SU-DHL-6 (cell line): ENCODE results near the gene PLXDC1.

ENCODE experiments used
- H2AFZ ChIP-seq: fragments of 200-600 bp; sonication (generic); 2 replicates; pipeline ENCODE4 v1.6.1; 2014; ENCODE audit warnings: low read depth, mild to moderate bottlenecking, moderate library complexity, mixed read lengths, antibody characterized with exemption, low read length; ENCODE audit not compliant: severe bottlenecking
- H3F3A ChIP-seq: fragments of 200-600 bp; shearing (Covaris generic); 2 replicates; pipeline ENCODE4 v1.6.0; 2016; ENCODE audit warnings: antibody characterized with exemption, mild to moderate bottlenecking; ENCODE audit not compliant: insufficient read depth
- H3K27ac ChIP-seq: fragments of 200-600 bp; sonication (generic); 2 replicates; pipeline ENCODE4 v1.5.1; 2016; ENCODE audit warnings: low read depth, mild to moderate bottlenecking, low read length, moderate library complexity, mixed read lengths
- H3K27me3 ChIP-seq: fragments of 200-600 bp; sonication (generic), shearing (Covaris generic); 2 replicates; pipeline ENCODE4 v1.6.0; 2014; ENCODE audit warnings: mild to moderate bottlenecking, low read length
- H3K36me3 ChIP-seq: fragments of 200-600 bp; sonication (generic); 2 replicates; pipeline ENCODE4 v1.6.1; 2014; ENCODE audit warnings: mild to moderate bottlenecking, low read length, mixed read lengths
- H3K4me2 ChIP-seq: fragments of 300-600, 200-600 bp; shearing (Covaris generic), sonication (generic); 2 replicates; pipeline ENCODE4 v1.6.0; 2014; ENCODE audit warnings: low read length, low read depth, mild to moderate bottlenecking; ENCODE audit not compliant: poor library complexity, severe bottlenecking
- H3K4me3 ChIP-seq: fragments of 200-600 bp; sonication (generic); 2 replicates; pipeline ENCODE4 v1.5.1; 2014; ENCODE audit warnings: antibody characterized with exemption, low read length, mild to moderate bottlenecking, mixed read lengths; ENCODE audit not compliant: insufficient read depth, poor library complexity, severe bottlenecking
- H3K79me2 ChIP-seq: fragments of 200-600 bp; sonication (generic); 2 replicates; pipeline ENCODE4 v1.6.1; 2014; ENCODE audit warnings: mild to moderate bottlenecking, low read length, moderate library complexity; ENCODE audit not compliant: insufficient read depth
- H3K9ac ChIP-seq: fragments of 200-600 bp; sonication (generic); 2 replicates; pipeline ENCODE4 v1.7.0; 2014; ENCODE audit warnings: mild to moderate bottlenecking, low read length
- H3K9me2 ChIP-seq: fragments of 200-600 bp; sonication (generic); replicated peaks from 2 replicates; pipeline ENCODE4 v1.6.1; 2014; ENCODE audit warnings: low read length; ENCODE audit not compliant: insufficient read depth
- H3K9me3 ChIP-seq: fragments of 200-600 bp; sonication (generic); 2 replicates; pipeline ENCODE4 v1.6.1; 2014; ENCODE audit warnings: low read length, mixed read lengths; ENCODE audit not compliant: insufficient read depth
- H4K20me1 ChIP-seq: fragments of 200-600 bp; sonication (generic); 2 replicates; pipeline ENCODE4 v1.6.1; 2014; ENCODE audit warnings: low read depth, mild to moderate bottlenecking, antibody characterized with exemption, low read length, moderate library complexity, mixed read lengths
- EZH2phosphoT487 ChIP-seq: fragments of 200-600 bp; sonication (generic), shearing (Covaris generic); conservative IDR thresholded peaks from 2 replicates; pipeline ENCODE4 v1.6.1; 2018; ENCODE audit warnings: mild to moderate bottlenecking, antibody characterized with exemption, low read length, moderate library complexity, mixed read lengths
- TF ChIP-seq, protein P1 (sequence below): fragments of 200-600 bp; sonication (generic); IDR thresholded peaks from one replicate; pipeline ENCODE4 v1.5.1; 2017; ENCODE audit warnings: antibody characterized with exemption, mild to moderate bottlenecking, low read length, moderate library complexity; ENCODE audit not compliant: insufficient read depth, poor library complexity, severe bottlenecking

Gene PLXDC1

DNA sequence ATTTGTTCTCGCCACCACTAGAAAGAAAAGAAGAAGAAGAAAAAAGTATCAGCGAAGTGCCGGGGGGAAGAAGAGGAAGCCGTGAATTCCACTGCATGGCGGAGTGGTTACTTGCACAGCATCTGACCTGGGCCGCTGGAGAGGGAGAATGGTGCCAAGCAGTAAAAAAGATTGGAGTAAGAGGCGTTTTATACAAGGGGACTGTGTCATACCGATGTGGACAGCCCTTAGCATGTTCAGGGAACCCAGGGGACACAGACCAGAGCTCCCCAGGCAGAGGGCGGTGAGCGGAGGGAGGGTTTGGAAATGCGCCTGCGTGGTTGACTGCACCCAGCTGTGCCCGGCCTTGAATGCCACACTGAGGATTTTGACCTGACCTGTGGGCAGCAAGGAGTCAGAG, 52.8 kb downstream of the PLXDC1 start:
- TF ChIP-seq, protein P1, sequence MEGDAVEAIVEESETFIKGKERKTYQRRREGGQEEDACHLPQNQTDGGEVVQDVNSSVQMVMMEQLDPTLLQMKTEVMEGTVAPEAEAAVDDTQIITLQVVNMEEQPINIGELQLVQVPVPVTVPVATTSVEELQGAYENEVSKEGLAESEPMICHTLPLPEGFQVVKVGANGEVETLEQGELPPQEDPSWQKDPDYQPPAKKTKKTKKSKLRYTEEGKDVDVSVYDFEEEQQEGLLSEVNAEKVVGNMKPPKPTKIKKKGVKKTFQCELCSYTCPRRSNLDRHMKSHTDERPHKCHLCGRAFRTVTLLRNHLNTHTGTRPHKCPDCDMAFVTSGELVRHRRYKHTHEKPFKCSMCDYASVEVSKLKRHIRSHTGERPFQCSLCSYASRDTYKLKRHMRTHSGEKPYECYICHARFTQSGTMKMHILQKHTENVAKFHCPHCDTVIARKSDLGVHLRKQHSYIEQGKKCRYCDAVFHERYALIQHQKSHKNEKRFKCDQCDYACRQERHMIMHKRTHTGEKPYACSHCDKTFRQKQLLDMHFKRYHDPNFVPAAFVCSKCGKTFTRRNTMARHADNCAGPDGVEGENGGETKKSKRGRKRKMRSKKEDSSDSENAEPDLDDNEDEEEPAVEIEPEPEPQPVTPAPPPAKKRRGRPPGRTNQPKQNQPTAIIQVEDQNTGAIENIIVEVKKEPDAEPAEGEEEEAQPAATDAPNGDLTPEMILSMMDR: no peak
- no peak for TF ChIP-seq EZH2phosphoT487
- no peaks in the 10 kb centered on the region for H3F3A ChIP-seq
- H3K4me2 ChIP-seq: no peak overlapping the region
- H3K27me3 ChIP-seq: no peaks in the 10 kb centered on the region
- H3K9ac ChIP-seq: no peak overlapping the region
- H3K27ac ChIP-seq: no peak overlapping the region
- no peaks in the 10 kb centered on the region for H3K9me2 ChIP-seq
- no peak overlapping the region for H3K4me3 ChIP-seq
- no peaks in the 10 kb centered on the region for H3K9me3 ChIP-seq
- no peaks in the 10 kb centered on the region for H3K36me3 ChIP-seq
- H3K79me2 ChIP-seq: no peaks in the 10 kb centered on the region
- no peaks in the 10 kb centered on the region for H4K20me1 ChIP-seq
- H2AFZ ChIP-seq: no peak overlapping the region

DNA sequence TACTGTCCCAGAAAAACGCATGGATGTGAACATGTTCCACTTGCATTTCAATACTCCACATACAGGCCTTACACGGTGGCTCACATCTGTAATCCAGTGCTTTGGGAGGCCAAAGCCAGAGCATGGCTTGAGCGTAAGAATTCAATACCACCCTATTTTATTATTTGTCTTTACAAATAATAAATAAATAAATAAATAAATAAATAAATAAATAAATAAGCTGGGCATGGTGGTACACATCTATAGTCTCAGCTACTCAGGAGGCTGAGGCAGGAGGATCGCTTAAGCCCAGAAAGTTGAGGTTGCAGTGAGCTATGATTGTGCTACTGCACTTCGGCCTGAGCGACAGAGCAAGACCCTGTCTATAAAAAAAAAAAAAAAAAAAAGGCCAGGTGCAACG, 53.9 kb downstream of the PLXDC1 start:
- Histone ChIP-seq H3K9me2 (no peaks in the 10 kb centered on the region), H3K27me3 (no peaks in the 10 kb centered on the region), H3K4me2 (no peak overlapping the region), H3K79me2 (no peaks in the 10 kb centered on the region), H3K4me3 (no peak overlapping the region), H3F3A (no peaks in the 10 kb centered on the region), H4K20me1 (no peaks in the 10 kb centered on the region), H3K27ac (no peak overlapping the region), H3K9me3 (no peaks in the 10 kb centered on the region), H2AFZ (no peak overlapping the region), H3K36me3 (no peaks in the 10 kb centered on the region), H3K9ac (no peak overlapping the region)
- TF ChIP-seq, protein P1: no peak
- no peak for TF ChIP-seq EZH2phosphoT487

DNA sequence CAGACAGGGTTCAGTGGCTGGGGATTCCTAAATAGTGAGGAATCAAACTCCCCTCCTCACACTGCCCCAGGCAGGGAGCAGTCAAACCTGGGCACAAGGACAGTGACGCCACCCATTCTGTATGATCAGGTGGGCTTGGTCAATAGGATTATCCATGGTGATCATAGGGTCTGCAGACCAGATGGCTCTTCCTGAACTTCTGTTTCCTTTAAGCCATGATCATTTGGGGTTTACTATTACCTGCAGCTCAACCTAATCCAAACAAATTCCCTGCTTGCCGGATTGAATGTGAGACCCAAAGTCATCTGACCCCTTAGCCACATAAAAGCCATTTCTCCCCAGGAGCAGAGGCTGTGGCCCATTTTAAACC, 54.3 kb downstream of the PLXDC1 start:
- H2AFZ ChIP-seq: no peak overlapping the region
- H3F3A ChIP-seq: no peaks in the 10 kb centered on the region
- no peaks in the 10 kb centered on the region for H3K9me2 ChIP-seq
- no peak overlapping the region for H3K4me3 ChIP-seq
- H3K27ac ChIP-seq: no peak overlapping the region
- no peaks in the 10 kb centered on the region for H3K27me3 ChIP-seq
- H3K36me3 ChIP-seq: no peaks in the 10 kb centered on the region
- no peak overlapping the region for H3K9ac ChIP-seq
- H3K9me3 ChIP-seq: no peaks in the 10 kb centered on the region
- no peaks in the 10 kb centered on the region for H3K79me2 ChIP-seq
- TF ChIP-seq EZH2phosphoT487: no peak
- TF ChIP-seq, protein P1: no peak
- no peak overlapping the region for H3K4me2 ChIP-seq
- H4K20me1 ChIP-seq: no peaks in the 10 kb centered on the region
